ENCODE measurements around the gene LRRN3. TPM values are rescaled to one million over a fixed set of nuclear protein-coding genes. Genes with fewer than 3 reads are reported as not detected.
A peak's percentile ranks its signal among the peaks of the same experiment; 100 is the strongest.

The LRRN3 gene
- total and polyA plus RNA-seq, 10 of the 15 experiments (the other 5 are each of a cell fraction or from before 2014, with no cell fraction given), result 0.02 to 0.24 (median 0.11) TPM; not detected in 3

DNA sequence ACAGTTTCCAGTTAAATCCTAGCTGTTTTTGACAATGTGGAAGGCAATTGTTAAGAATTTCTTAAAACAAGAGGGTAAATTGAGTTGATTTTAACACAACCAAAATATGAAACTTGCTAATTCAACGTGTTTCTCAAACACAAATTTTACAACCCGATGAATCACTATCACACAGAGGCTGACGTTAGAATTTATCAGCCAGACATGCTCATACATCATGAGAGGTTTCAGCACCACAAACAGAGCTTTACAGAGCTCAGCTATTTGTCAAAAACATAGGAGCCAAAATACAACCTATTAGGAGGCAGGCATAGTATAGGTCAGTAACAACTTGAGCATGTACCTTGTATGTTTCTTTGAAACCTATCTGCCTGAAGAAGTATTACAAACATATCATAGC, 36.1 kb downstream of the LRRN3 start:
- ChIA-PET CTCF (interaction anchor here (1.4 to 2.3 kb wide), 3 partner anchors 16 to 603 kb away, joined by 4 to 9 read pairs (median 5); no protein-coding TSS in a partner anchor), SMC1A (ENCODE audit: uncharacterized antibody, unreplicated experiment) (interaction anchor here (1.0 to 4.9 kb wide), 3 partner anchors 11 to 139 kb away, joined by 3 to 25 read pairs (median 4); no protein-coding TSS in a partner anchor), RAD21 (ENCODE audit: unreplicated experiment) (interaction anchor here (0.7 kb wide), 1 partner anchor 11 kb away, joined by 5 read pairs; no protein-coding TSS in a partner anchor), POLR2A (no interaction called here)
- no peak overlapping the region for H3K9ac ChIP-seq (ENCODE audit: control insufficient read depth, insufficient read depth, low read length)
- H3K27ac ChIP-seq (ENCODE audit: control insufficient read depth, insufficient read depth), result no peak overlapping the region
- BruUV-seq (replicated peaks), result no TSS peak
- H3K4me2 ChIP-seq (ENCODE audit: control insufficient read depth, insufficient read depth), result no peak overlapping the region
- ATAC-seq (no peak), DNase-seq (ENCODE audit: low read depth, low spot score) (no peak), FAIRE-seq (no peak)
- H3K4me1 ChIP-seq (ENCODE audit: control insufficient read depth, insufficient read depth, low read length), result no peaks in the 10 kb centered on the region
- no peaks in the 10 kb centered on the region for H3K27me3 ChIP-seq (replicated peaks in 1 of 2; ENCODE audit: control insufficient read depth in 2 of 2, insufficient read depth in 2 of 2, low read length in 1 of 2)
- no peak overlapping the region for H3K4me3 ChIP-seq
- TF ChIP-seq NR2F1 (conservative IDR thresholded peaks at IDR 0.05) (no peak), ATF7 (IDR thresholded peaks at IDR 0.05; ENCODE audit: low read depth) (no peak)
- TF ChIP-seq, protein P1, sequence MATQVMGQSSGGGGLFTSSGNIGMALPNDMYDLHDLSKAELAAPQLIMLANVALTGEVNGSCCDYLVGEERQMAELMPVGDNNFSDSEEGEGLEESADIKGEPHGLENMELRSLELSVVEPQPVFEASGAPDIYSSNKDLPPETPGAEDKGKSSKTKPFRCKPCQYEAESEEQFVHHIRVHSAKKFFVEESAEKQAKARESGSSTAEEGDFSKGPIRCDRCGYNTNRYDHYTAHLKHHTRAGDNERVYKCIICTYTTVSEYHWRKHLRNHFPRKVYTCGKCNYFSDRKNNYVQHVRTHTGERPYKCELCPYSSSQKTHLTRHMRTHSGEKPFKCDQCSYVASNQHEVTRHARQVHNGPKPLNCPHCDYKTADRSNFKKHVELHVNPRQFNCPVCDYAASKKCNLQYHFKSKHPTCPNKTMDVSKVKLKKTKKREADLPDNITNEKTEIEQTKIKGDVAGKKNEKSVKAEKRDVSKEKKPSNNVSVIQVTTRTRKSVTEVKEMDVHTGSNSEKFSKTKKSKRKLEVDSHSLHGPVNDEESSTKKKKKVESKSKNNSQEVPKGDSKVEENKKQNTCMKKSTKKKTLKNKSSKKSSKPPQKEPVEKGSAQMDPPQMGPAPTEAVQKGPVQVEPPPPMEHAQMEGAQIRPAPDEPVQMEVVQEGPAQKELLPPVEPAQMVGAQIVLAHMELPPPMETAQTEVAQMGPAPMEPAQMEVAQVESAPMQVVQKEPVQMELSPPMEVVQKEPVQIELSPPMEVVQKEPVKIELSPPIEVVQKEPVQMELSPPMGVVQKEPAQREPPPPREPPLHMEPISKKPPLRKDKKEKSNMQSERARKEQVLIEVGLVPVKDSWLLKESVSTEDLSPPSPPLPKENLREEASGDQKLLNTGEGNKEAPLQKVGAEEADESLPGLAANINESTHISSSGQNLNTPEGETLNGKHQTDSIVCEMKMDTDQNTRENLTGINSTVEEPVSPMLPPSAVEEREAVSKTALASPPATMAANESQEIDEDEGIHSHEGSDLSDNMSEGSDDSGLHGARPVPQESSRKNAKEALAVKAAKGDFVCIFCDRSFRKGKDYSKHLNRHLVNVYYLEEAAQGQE (IDR thresholded peaks at IDR 0.05; ENCODE audit: low read depth, low read length), result 0 out of 2 replicates have a peak, but pooled peaks have one; percentile 31
- no peaks in the 10 kb centered on the region for H3K79me2 ChIP-seq (ENCODE audit: control insufficient read depth, insufficient read depth, low read length)
- no peak overlapping the region for H2AFZ ChIP-seq (ENCODE audit: control insufficient read depth, low read depth, low read length)
- intact Hi-C loops (cut with micrococcal nuclease; ENCODE audit: unreplicated experiment), result no loop called here
- in situ Hi-C loops (cut with MboI), result no loop called here
- no peaks in the 10 kb centered on the region for H4K20me1 ChIP-seq (ENCODE audit: control insufficient read depth, insufficient read depth)
- 66% methylated on average over 3 of the region's 3 CpGs for WGBS (ENCODE audit: insufficient coverage, insufficient replicate concordance, low lambda C conversion rate, missing lambda C conversion rate)
- H3K9me3 ChIP-seq (replicated peaks; ENCODE audit: control insufficient read depth, insufficient read depth, low read length), result no peaks in the 10 kb centered on the region
- H3K36me3 ChIP-seq (ENCODE audit: control insufficient read depth in 2 of 2, insufficient read depth in 2 of 2, low read length in 1 of 2), result no peaks in the 10 kb centered on the region

DNA sequence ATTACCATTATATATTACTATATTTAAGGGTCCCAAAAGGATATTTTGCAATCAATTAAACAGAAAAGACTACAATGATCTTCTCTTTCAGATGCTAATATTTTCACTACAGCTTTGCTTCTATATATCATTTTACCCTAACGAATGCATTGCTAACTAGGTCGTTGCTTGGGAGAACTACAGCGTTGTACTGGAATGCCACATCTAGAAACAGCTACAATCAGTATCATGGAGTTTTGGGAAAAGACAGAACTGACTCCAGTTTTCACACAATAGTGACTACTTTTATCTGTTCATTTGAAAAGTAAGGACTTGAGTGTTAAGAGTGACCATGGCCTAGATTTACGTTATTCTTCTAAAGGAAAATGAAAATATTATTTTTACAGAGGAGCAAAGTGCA, 38.5 kb downstream of the LRRN3 start:
- ChIA-PET CTCF (no interaction called here), POLR2A (no interaction called here), RAD21 (ENCODE audit: unreplicated experiment) (no interaction called here), SMC1A (ENCODE audit: uncharacterized antibody, unreplicated experiment) (interaction anchor here (1.0 to 4.9 kb wide), 5 partner anchors 9 to 251 kb away, joined by 3 to 25 read pairs (median 4); no protein-coding TSS in a partner anchor)
- Histone ChIP-seq H3K27me3 (replicated peaks in 1 of 2; ENCODE audit: control insufficient read depth in 2 of 2, insufficient read depth in 2 of 2, low read length in 1 of 2) (no peaks in the 10 kb centered on the region), H3K4me3 (no peak overlapping the region), H3K9ac (ENCODE audit: control insufficient read depth, insufficient read depth, low read length) (no peak overlapping the region), H3K79me2 (ENCODE audit: control insufficient read depth, insufficient read depth, low read length) (no peaks in the 10 kb centered on the region), H4K20me1 (ENCODE audit: control insufficient read depth, insufficient read depth) (no peaks in the 10 kb centered on the region), H3K4me1 (ENCODE audit: control insufficient read depth, insufficient read depth, low read length) (no peaks in the 10 kb centered on the region), H3K9me3 (replicated peaks; ENCODE audit: control insufficient read depth, insufficient read depth, low read length) (no peaks in the 10 kb centered on the region), H2AFZ (ENCODE audit: control insufficient read depth, low read depth, low read length) (no peak overlapping the region), H3K27ac (ENCODE audit: control insufficient read depth, insufficient read depth) (no peak overlapping the region), H3K4me2 (ENCODE audit: control insufficient read depth, insufficient read depth) (no peak overlapping the region), H3K36me3 (ENCODE audit: control insufficient read depth in 2 of 2, insufficient read depth in 2 of 2, low read length in 1 of 2) (no peaks in the 10 kb centered on the region)
- DNase-seq (ENCODE audit: low read depth, low spot score) (no peak), FAIRE-seq (no peak), ATAC-seq (no peak)
- WGBS (ENCODE audit: insufficient coverage, insufficient replicate concordance, low lambda C conversion rate, missing lambda C conversion rate), result 93% methylated on average over 4 of the region's 4 CpGs
- intact Hi-C loops (cut with micrococcal nuclease; ENCODE audit: unreplicated experiment) (no loop called here), in situ Hi-C loops (cut with MboI) (no loop called here)
- no TSS peak for BruUV-seq (replicated peaks)
- TF ChIP-seq CHD4 (IDR thresholded peaks at IDR 0.05), result no peak
- TF ChIP-seq, protein P2, sequence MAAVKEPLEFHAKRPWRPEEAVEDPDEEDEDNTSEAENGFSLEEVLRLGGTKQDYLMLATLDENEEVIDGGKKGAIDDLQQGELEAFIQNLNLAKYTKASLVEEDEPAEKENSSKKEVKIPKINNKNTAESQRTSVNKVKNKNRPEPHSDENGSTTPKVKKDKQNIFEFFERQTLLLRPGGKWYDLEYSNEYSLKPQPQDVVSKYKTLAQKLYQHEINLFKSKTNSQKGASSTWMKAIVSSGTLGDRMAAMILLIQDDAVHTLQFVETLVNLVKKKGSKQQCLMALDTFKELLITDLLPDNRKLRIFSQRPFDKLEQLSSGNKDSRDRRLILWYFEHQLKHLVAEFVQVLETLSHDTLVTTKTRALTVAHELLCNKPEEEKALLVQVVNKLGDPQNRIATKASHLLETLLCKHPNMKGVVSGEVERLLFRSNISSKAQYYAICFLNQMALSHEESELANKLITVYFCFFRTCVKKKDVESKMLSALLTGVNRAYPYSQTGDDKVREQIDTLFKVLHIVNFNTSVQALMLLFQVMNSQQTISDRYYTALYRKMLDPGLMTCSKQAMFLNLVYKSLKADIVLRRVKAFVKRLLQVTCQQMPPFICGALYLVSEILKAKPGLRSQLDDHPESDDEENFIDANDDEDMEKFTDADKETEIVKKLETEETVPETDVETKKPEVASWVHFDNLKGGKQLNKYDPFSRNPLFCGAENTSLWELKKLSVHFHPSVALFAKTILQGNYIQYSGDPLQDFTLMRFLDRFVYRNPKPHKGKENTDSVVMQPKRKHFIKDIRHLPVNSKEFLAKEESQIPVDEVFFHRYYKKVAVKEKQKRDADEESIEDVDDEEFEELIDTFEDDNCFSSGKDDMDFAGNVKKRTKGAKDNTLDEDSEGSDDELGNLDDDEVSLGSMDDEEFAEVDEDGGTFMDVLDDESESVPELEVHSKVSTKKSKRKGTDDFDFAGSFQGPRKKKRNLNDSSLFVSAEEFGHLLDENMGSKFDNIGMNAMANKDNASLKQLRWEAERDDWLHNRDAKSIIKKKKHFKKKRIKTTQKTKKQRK (IDR thresholded peaks at IDR 0.05; ENCODE audit: low read depth, low read length), result no peak
- TF ChIP-seq EP300 (IDR thresholded peaks at IDR 0.05; ENCODE audit: borderline replicate concordance in 1 of 2, control insufficient read depth in 1 of 2, low read depth in 2 of 2, low read length in 2 of 2), result no peak

All from GM12878 (cell line).